Fibroblast of lung (primary cell): ENCODE results near the gene GCSH. TPM values are rescaled to one million over a fixed set of nuclear protein-coding genes. Genes with fewer than 3 reads are reported as not detected.

Experiments
- DNase-seq, 2 donors: peaks; one replicate each; pipeline versions ENCODE4 v3.0.0 to v3.0.0-alpha.2; 2010; ENCODE audit warnings: low read depth in 2 of 2
- H2AFZ ChIP-seq: 2 replicates; pipeline ENCODE4 v1.5.1; 2012; ENCODE audit warnings: low read length, control low read depth, inconsistent platforms
- H3K27ac ChIP-seq: 2 replicates; pipeline ENCODE4 v1.5.1; 2011; ENCODE audit warnings: low read length, control low read depth; ENCODE audit not compliant: insufficient read depth
- H3K27me3 ChIP-seq: 2 replicates; pipeline ENCODE4 v1.5.1; 2011; ENCODE audit warnings: mild to moderate bottlenecking, low read length; ENCODE audit not compliant: control insufficient read depth, insufficient read depth
- H3K36me3 ChIP-seq: 2 replicates; pipeline ENCODE4 v1.5.1; 2011; ENCODE audit warnings: low read length; ENCODE audit not compliant: control insufficient read depth, insufficient read depth
- H3K4me1 ChIP-seq: 2 replicates; pipeline ENCODE4 v1.5.1; 2011; ENCODE audit warnings: low read length; ENCODE audit not compliant: control insufficient read depth, insufficient read depth; ENCODE audit errors: extremely low read depth
- H3K4me2 ChIP-seq: 2 replicates; pipeline ENCODE4 v1.5.1; 2011; ENCODE audit warnings: low read length, control low read depth; ENCODE audit not compliant: insufficient read depth; ENCODE audit errors: extremely low read depth
- H3K4me3 ChIP-seq, 4 experiments: fragments of 200-600 bp in 1 of 4; sonication (generic) in 1 of 4; replicated peaks in 1 of 4; 2 replicates each; pipeline ENCODE4 v1.5.1; 2011 to 2016; ENCODE audit warnings: low read length in 4 of 4, low read depth in 3 of 4, mild to moderate bottlenecking in 3 of 4, control low read depth in 2 of 4, inconsistent platforms in 1 of 4, mixed read lengths in 1 of 4; ENCODE audit not compliant: insufficient read depth in 1 of 4; ENCODE audit errors: control extremely low read depth in 1 of 4
- H3K79me2 ChIP-seq: 2 replicates; pipeline ENCODE4 v1.5.1; 2012; ENCODE audit warnings: mild to moderate bottlenecking, low read length, inconsistent platforms; ENCODE audit not compliant: control insufficient read depth, insufficient read depth
- H3K9ac ChIP-seq: 2 replicates; pipeline ENCODE4 v1.5.1; 2011; ENCODE audit warnings: mild to moderate bottlenecking, low read length, control low read depth; ENCODE audit not compliant: insufficient read depth
- H3K9me3 ChIP-seq: 2 replicates; pipeline ENCODE4 v1.5.1; 2012; ENCODE audit warnings: low read depth, low read length; ENCODE audit not compliant: control insufficient read depth, insufficient read depth
- H4K20me1 ChIP-seq: 2 replicates; pipeline ENCODE4 v1.5.1; 2011; ENCODE audit warnings: low read length; ENCODE audit not compliant: control insufficient read depth, insufficient read depth; ENCODE audit errors: extremely low read depth
- CTCF ChIP-seq, 2 donors: IDR thresholded peaks in 1 of 2; conservative IDR thresholded peaks in 1 of 2; 1 replicate in 1 of 2; 2 replicates in 1 of 2; pipeline ENCODE4 v1.5.1; 2011 to 2012; ENCODE audit warnings: low read length in 2 of 2, control low read depth in 1 of 2, inconsistent platforms in 1 of 2, low read depth in 1 of 2, mild to moderate bottlenecking in 1 of 2
- EZH2 ChIP-seq: IDR thresholded peaks from 2 replicates; pipeline ENCODE4 v1.5.1; 2012; ENCODE audit warnings: low read length, control low read depth, mild to moderate bottlenecking; ENCODE audit errors: missing control alignments
- polyA plus RNA-seq, 2 donors: library from polyadenylated mRNA; depleted of rRNA in 1 of 2; stranded (reverse) in 1 of 2; unstranded in 1 of 2; fragments of >200 nt; gene quantifications; 2 replicates each; pipeline ENCODE4 v1.2.1, GENCODE V29; 2011 to 2012; ENCODE audit warnings: missing spikeins in 1 of 2
- total RNA-seq: library from RNA; depleted of rRNA; stranded (reverse); fragments of >200 nt; gene quantifications from 2 replicates; pipeline ENCODE4 v1.2.1, GENCODE V29; 2014

GCSH gene
- total and polyA plus RNA-seq, 2 donors (not counting 1 experiment from before 2014, with no cell fraction given): 15.0 to 29.9 TPM

- Histone ChIP-seq H3K4me3 (no peak overlapping the region), H3K36me3 (no peaks in the 10 kb centered on the region), H3K27me3 (no peaks in the 10 kb centered on the region), H4K20me1 (no peaks in the 10 kb centered on the region), H2AFZ (no peak overlapping the region), H3K27ac (no peak overlapping the region), H3K79me2 (no peaks in the 10 kb centered on the region), H3K9ac (no peak overlapping the region), H3K4me1 (no peaks in the 10 kb centered on the region), H3K9me3 (no peaks in the 10 kb centered on the region), H3K4me2 (no peak overlapping the region)
- TF ChIP-seq CTCF (conservative IDR thresholded peaks at IDR 0.05 in 1 of 2, IDR thresholded peaks at IDR 0.05 in 1 of 2; ENCODE audit: low read depth in 1 of 2, low read length in 2 of 2): no peak
- no peak for TF ChIP-seq EZH2
- peak in 1 of 2 donors; percentile 9 for DNase-seq
Observed at GRCh38 chr16:81127051-81127450, 30.9 kb upstream of the GCSH start.

GRCh38 chr16:81123092-81123852, 27.1 kb upstream of the GCSH start:
- H3K9me3 ChIP-seq: no peaks in the 10 kb centered on the region
- no peak overlapping the region for H3K4me3 ChIP-seq
- H3K79me2 ChIP-seq: no peaks in the 10 kb centered on the region
- no peak overlapping the region for H3K4me2 ChIP-seq
- H3K9ac ChIP-seq: no peak overlapping the region
- no peak for TF ChIP-seq CTCF (conservative IDR thresholded peaks at IDR 0.05 in 1 of 2, IDR thresholded peaks at IDR 0.05 in 1 of 2; ENCODE audit: low read depth in 1 of 2, low read length in 2 of 2)
- no peak for TF ChIP-seq EZH2
- H4K20me1 ChIP-seq: no peaks in the 10 kb centered on the region
- no peak overlapping the region for H2AFZ ChIP-seq
- H3K36me3 ChIP-seq: no peaks in the 10 kb centered on the region
- H3K4me1 ChIP-seq: no peaks in the 10 kb centered on the region
- no peak overlapping the region for H3K27ac ChIP-seq
- DNase-seq: no peak
- H3K27me3 ChIP-seq: no peaks in the 10 kb centered on the region

GRCh38 chr16:81121474-81121990, 25.3 kb upstream of the GCSH start:
- Histone ChIP-seq H3K4me2 (no peak overlapping the region), H3K4me3 (no peak overlapping the region), H3K27ac (no peak overlapping the region), H3K27me3 (no peaks in the 10 kb centered on the region), H3K36me3 (no peaks in the 10 kb centered on the region), H3K4me1 (no peaks in the 10 kb centered on the region), H3K79me2 (no peaks in the 10 kb centered on the region), H4K20me1 (no peaks in the 10 kb centered on the region), H3K9ac (no peak overlapping the region), H3K9me3 (no peaks in the 10 kb centered on the region), H2AFZ (no peak overlapping the region)
- TF ChIP-seq CTCF (conservative IDR thresholded peaks at IDR 0.05 in 1 of 2, IDR thresholded peaks at IDR 0.05 in 1 of 2; ENCODE audit: low read depth in 1 of 2, low read length in 2 of 2) (no peak), EZH2 (no peak)
- DNase-seq: no peak
